Nephron (organoid): ENCODE results near the gene TPRN.
A peak's percentile ranks its signal among the peaks of the same experiment; 100 is the strongest.

Experiments used
- H3K27ac Mint-ChIP-seq, 3 experiments: 2 replicates each; pipeline ENCODE4 v1.8.0; 2020; ENCODE audit warnings: mixed read lengths in 3 of 3, mild to moderate bottlenecking in 2 of 3, moderate library complexity in 1 of 3
- H3K27me3 Mint-ChIP-seq: 2 replicates; pipeline ENCODE4 v1.8.0; 2021; ENCODE audit warnings: low read depth, mild to moderate bottlenecking, moderate library complexity, mixed read lengths
- H3K36me3 Mint-ChIP-seq: 2 replicates; pipeline ENCODE4 v1.8.0; 2020; ENCODE audit warnings: low read depth, mixed read lengths
- H3K4me1 Mint-ChIP-seq: 2 replicates; pipeline ENCODE4 v1.8.0; 2020; ENCODE audit warnings: mixed read lengths
- H3K4me3 Mint-ChIP-seq, 3 experiments: 2 replicates each; pipeline ENCODE4 v1.8.0; 2020; ENCODE audit warnings: mild to moderate bottlenecking in 3 of 3, mixed read lengths in 3 of 3, moderate library complexity in 2 of 3
- H3K9me3 Mint-ChIP-seq: 2 replicates; pipeline ENCODE4 v1.8.0; 2020; ENCODE audit warnings: mixed read lengths
- CTCF ChIP-seq, 3 experiments: fragments of 200-600 bp; sonication (generic); IDR thresholded peaks; one replicate each; pipeline ENCODE4 v1.5.0; 2021; ENCODE audit warnings: antibody characterized with exemption in 3 of 3; ENCODE audit not compliant: unreplicated experiment in 3 of 3

TPRN gene

GRCh38 chr9:137228968-137229896 lies 28.7 kb upstream of the TPRN start:
- Mint-ChIP-seq H3K4me3 (no peak overlapping the region), H3K36me3 (no peaks in the 10 kb centered on the region), H3K9me3 (no peaks in the 10 kb centered on the region), H3K27ac (peak overlapping the region in 2 of 3 experiments; percentile 72 to 73), H3K27me3 (peaks cover 4% of the 10 kb centered on the region), H3K4me1 (peaks cover 5% of the 10 kb centered on the region)
- TF ChIP-seq CTCF (IDR thresholded peaks at IDR 0.05; ENCODE audit: unreplicated experiment in 3 of 3), result no peak

- Mint-ChIP-seq H3K27me3 (peaks cover 4% of the 10 kb centered on the region), H3K9me3 (no peaks in the 10 kb centered on the region), H3K4me3 (no peak overlapping the region), H3K4me1 (peaks cover 5% of the 10 kb centered on the region), H3K36me3 (no peaks in the 10 kb centered on the region), H3K27ac (no peak overlapping the region)
- no peak for TF ChIP-seq CTCF (IDR thresholded peaks at IDR 0.05; ENCODE audit: unreplicated experiment in 3 of 3)
Observed at GRCh38 chr9:137228506-137228967, 28.0 kb upstream of the TPRN start.

GRCh38 chr9:137227853-137228505 lies 27.4 kb upstream of the TPRN start:
- Mint-ChIP-seq H3K4me1 (peaks cover 5% of the 10 kb centered on the region), H3K9me3 (no peaks in the 10 kb centered on the region), H3K4me3 (peak overlapping the region; percentile 24 to 59 (median 44)), H3K27me3 (peaks cover 4% of the 10 kb centered on the region), H3K27ac (peak overlapping the region; percentile 41 to 65 (median 46)), H3K36me3 (no peaks in the 10 kb centered on the region)
- no peak for TF ChIP-seq CTCF (IDR thresholded peaks at IDR 0.05; ENCODE audit: unreplicated experiment in 3 of 3)

GRCh38 chr9:137227054-137227852 lies 26.7 kb upstream of the TPRN start, which contains the start of gene RNF224:
Gene RNF224, plus strand, starts transcription at chr9:137227502. Its CDS starts 834 bp downstream, at chr9:137228336.
- Mint-ChIP-seq H3K4me1 (peaks cover 5% of the 10 kb centered on the region), H3K36me3 (no peaks in the 10 kb centered on the region), H3K4me3 (peak within 1 kb of the TSS; percentile 24 to 59 (median 44)), H3K9me3 (no peaks in the 10 kb centered on the region), H3K27me3 (peaks cover 4% of the 10 kb centered on the region), H3K27ac (peak within 1 kb of the TSS; percentile 41 to 65 (median 46))
- TF ChIP-seq CTCF (IDR thresholded peaks at IDR 0.05; ENCODE audit: unreplicated experiment in 3 of 3), result peak; percentile 85 to 89 (median 85)

GRCh38 chr9:137226338-137227053 lies 26.0 kb upstream of the TPRN start:
- H3K36me3 Mint-ChIP-seq, result no peaks in the 10 kb centered on the region
- no peaks in the 10 kb centered on the region for H3K9me3 Mint-ChIP-seq
- H3K27ac Mint-ChIP-seq, result no peak overlapping the region
- H3K4me1 Mint-ChIP-seq, result peaks cover 5% of the 10 kb centered on the region
- H3K27me3 Mint-ChIP-seq, result peaks cover 4% of the 10 kb centered on the region
- peak overlapping the region in 1 of 3 experiments; percentile 37 for H3K4me3 Mint-ChIP-seq
- TF ChIP-seq CTCF (IDR thresholded peaks at IDR 0.05; ENCODE audit: unreplicated experiment in 3 of 3), result no peak
